ENCODE measurements around the gene SV2A.

- TF ChIP-seq CTCF (conservative IDR thresholded peaks at IDR 0.05; ENCODE audit: low read depth, low read length): no peak
- TF ChIP-seq EZH2 (IDR thresholded peaks at IDR 0.05; ENCODE audit: borderline replicate concordance, low read depth, low read length, poor library complexity, severe bottlenecking): no peak
These were observed 33.0 kb downstream of the SV2A start for GRCh38 chr1:149884433-149885338.
